Left ventricle myocardium inferior (tissue), 1 donor: ENCODE data around the gene TMEM52B. TPM values are rescaled to one million over a fixed set of nuclear protein-coding genes. Genes with fewer than 3 reads are reported as not detected.
"Not testable (repeated sequence)": the region's sequence is repeated elsewhere in the genome, so short reads cannot be mapped to it uniquely, and the experiment has no call there.

Experiments
- DNase-seq: peaks from one replicate; pipeline ENCODE4 v3.0.0-alpha.2; 2020
- H3K27ac ChIP-seq: fragments of 200-600 bp; replicated peaks from 2 replicates; pipeline ENCODE4 v1.8.0; 2021
- H3K27me3 ChIP-seq: fragments of 200-600 bp; 2 replicates; pipeline ENCODE4 v1.8.0; 2021; ENCODE audit warnings: low read depth
- H3K36me3 ChIP-seq: fragments of 200-600 bp; 2 replicates; pipeline ENCODE4 v1.8.0; 2021
- H3K4me1 ChIP-seq: fragments of 200-600 bp; 2 replicates; pipeline ENCODE4 v1.8.0; 2021
- H3K4me3 ChIP-seq: fragments of 200-600 bp; 2 replicates; pipeline ENCODE4 v1.8.0; 2021; ENCODE audit warnings: mild to moderate bottlenecking, moderate library complexity
- H3K9me3 ChIP-seq: fragments of 200-600 bp; replicated peaks from 2 replicates; pipeline ENCODE4 v1.8.0; 2021
- intact Hi-C: fragments of 100-400 bp; cut with micrococcal nuclease; formaldehyde crosslinking; loops from one replicate; pipeline ENCODE4 v1.11.0; 2022
- total RNA-seq: library from RNA; stranded (reverse); fragmentation: NEBNext Ultra II Directional; extraction: Animal tissue kit (Norgen Biotek cat#: 25700); gene quantifications from one replicate; pipeline ENCODE4 v1.2.1, GENCODE V29; 2021
- TF ChIP-seq, protein P1 (sequence below): fragments of 200-600 bp; IDR thresholded peaks from 2 replicates; pipeline ENCODE4 v1.8.0; 2021; ENCODE audit warnings: antibody characterized with exemption, mild to moderate bottlenecking, borderline replicate concordance
- donor health status: DM: no; HTN: yes; CAD: no; lungs with severe emphysema.

Gene TMEM52B
- total RNA-seq, 1 donor from 2014 or later = not detected

DNA sequence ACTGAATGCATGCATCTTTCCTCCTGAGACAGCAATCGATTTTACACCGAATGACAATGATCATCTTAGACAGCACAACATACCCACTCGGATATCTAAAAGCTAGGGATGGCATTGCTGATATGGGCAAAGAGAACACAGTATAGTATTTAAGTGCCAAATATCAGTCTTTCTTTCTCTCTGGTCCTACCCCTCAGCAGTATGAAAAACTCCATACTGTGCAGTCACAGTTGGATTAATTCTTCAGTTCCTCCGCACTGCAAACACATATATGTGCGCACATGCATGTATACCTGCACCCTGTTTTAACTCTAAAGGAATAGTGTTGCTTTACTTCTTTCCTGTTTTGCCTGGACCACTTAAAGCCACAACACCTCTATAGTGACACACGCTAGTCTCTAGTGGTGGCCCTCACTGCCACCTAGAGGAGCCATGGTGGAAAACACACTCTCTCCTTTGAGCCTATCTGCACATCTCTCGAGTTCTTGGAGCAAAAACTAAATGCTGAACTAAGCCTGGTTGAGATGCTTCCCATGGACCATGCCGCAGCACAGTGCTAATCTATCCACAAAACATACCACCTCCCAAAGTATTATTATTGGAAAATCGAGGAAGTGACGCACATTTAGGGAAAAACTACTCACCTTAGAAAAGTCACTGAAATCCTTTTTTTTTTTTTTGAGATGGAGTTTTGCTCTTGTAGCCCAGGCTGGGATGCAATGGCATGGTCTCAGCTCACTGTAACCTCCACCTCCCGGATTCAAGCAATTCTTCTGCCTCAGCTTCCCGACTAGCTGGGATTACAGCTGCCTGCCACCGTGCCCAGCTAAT lies 11.9 kb downstream of the TMEM52B start:
- TF ChIP-seq, protein P1, sequence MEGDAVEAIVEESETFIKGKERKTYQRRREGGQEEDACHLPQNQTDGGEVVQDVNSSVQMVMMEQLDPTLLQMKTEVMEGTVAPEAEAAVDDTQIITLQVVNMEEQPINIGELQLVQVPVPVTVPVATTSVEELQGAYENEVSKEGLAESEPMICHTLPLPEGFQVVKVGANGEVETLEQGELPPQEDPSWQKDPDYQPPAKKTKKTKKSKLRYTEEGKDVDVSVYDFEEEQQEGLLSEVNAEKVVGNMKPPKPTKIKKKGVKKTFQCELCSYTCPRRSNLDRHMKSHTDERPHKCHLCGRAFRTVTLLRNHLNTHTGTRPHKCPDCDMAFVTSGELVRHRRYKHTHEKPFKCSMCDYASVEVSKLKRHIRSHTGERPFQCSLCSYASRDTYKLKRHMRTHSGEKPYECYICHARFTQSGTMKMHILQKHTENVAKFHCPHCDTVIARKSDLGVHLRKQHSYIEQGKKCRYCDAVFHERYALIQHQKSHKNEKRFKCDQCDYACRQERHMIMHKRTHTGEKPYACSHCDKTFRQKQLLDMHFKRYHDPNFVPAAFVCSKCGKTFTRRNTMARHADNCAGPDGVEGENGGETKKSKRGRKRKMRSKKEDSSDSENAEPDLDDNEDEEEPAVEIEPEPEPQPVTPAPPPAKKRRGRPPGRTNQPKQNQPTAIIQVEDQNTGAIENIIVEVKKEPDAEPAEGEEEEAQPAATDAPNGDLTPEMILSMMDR = peak; percentile 82
- H3K27ac ChIP-seq = no peak overlapping the region
- peak; percentile 34 for DNase-seq

DNA sequence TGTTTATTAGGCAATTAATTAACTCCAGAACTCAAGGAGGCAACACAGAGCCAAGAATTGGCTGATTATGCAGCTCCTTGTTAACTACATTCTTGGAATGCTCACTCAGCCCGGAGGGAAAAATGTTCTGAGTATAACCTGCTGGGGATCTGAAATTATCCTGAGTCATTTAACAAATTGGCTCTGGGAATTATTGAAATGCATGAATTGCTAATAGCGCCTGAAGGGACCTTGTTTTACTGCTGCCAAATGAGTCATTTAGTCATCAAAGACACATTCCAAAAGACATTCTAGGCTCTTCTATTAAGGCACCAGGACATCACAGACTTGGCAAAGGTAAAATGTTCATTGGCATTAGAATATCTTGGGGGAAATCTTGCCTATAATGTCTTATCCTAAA lies 13.0 kb downstream of the TMEM52B start:
- Histone ChIP-seq H3K27me3 (no peaks in the 10 kb centered on the region), H3K4me3 (no peak overlapping the region), H3K9me3 (no peaks in the 10 kb centered on the region), H3K27ac (no peak overlapping the region), H3K36me3 (no peaks in the 10 kb centered on the region), H3K4me1 (peaks cover 13% of the 10 kb centered on the region)
- no peak for DNase-seq
- TF ChIP-seq, protein P1 = no peak
- intact Hi-C loops = loop anchor here (2.0 kb wide), 1 partner anchor 39 kb away; no protein-coding TSS in a partner anchor

More for the DNA sequence above, 11.9 kb downstream of the TMEM52B start:
- Histone ChIP-seq H3K27me3 (peaks cover 2% of the 10 kb centered on the region), H3K4me3 (no peak overlapping the region), H3K9me3 (no peaks in the 10 kb centered on the region), H3K36me3 (no peaks in the 10 kb centered on the region), H3K4me1 (peaks cover 13% of the 10 kb centered on the region)
- intact Hi-C loops = loop anchor here (2.0 kb wide), 1 partner anchor 38 kb away; no protein-coding TSS in a partner anchor

DNA sequence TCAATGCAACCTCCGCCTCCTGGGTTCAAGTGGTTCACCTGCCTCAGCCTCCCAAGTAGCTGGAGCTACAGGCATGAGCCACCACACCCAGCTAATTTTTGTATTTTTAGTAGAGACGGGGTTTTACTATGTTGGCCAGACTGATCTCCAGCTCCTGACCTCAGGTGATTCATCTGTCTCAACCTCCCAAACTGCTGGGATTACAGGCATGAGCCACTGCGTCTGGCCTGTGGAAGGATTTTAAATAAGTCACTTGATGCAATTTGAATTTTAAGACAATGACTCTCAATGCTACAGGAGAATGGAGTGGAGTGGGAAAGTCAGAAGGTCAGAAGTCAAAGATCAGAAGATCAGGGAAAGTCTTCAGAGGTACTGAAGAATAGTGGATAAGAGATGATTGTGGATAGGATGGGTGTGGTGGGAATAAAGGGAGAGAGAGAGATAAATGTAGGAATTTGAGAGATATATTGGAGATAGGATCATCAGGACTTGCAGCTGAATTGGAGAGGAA lies 15.4 kb downstream of the TMEM52B start:
- no peaks in the 10 kb centered on the region for H3K9me3 ChIP-seq
- H3K27ac ChIP-seq = no peak overlapping the region
- no peak for DNase-seq
- peaks cover 13% of the 10 kb centered on the region for H3K4me1 ChIP-seq
- no peaks in the 10 kb centered on the region for H3K27me3 ChIP-seq
- no peaks in the 10 kb centered on the region for H3K36me3 ChIP-seq
- TF ChIP-seq, protein P1 = no peak
- no peak overlapping the region for H3K4me3 ChIP-seq
- intact Hi-C loops = no loop called here

DNA sequence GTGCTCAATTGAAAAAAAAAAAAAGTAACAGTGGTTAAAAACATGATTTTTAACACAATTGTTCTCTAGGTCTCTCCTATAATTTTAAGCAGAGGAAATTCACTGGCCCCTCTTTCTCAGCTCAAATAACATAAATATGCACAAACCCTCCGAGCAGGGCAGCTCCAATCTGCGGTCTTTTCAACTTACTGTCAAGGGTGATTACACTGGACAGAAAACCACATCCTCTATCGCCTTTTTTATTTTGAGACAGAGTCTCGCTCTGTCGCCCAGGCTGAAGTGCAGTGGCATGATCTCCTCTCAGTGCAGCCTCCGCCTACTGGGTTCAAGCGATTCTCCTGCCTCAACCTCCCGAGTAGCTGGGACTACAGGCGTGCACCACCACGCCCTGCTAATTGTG lies 17.4 kb downstream of the TMEM52B start:
- Histone ChIP-seq H3K27ac (no peak overlapping the region), H3K36me3 (no peaks in the 10 kb centered on the region), H3K4me3 (no peak overlapping the region), H3K9me3 (no peaks in the 10 kb centered on the region), H3K27me3 (no peaks in the 10 kb centered on the region), H3K4me1 (no peaks in the 10 kb centered on the region)
- intact Hi-C loops = no loop called here
- DNase-seq = no peak
- TF ChIP-seq, protein P1 = no peak

DNA sequence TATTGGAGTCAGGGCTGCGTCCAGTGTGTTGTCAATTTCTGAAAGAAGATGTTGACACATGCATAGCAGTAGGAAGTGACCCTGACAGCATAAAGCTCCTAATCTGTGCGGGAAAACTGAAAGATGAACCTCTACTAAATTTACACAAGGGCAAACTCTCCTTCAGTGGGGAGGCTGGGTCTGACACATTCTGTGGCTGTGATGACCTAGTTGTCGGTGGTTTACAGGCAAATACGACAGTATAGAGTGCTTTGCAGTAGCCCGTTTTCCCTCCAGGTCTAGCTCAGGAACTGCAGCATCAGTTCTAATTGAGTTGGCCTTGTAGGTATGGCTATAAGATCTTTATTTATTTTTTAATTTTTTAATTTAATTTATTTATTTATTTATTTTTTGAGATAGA lies 19.0 kb downstream of the TMEM52B start:
- no peaks in the 10 kb centered on the region for H3K36me3 ChIP-seq
- no peak overlapping the region for H3K27ac ChIP-seq
- H3K4me3 ChIP-seq = no peak overlapping the region
- intact Hi-C loops = no loop called here
- DNase-seq = no peak
- H3K4me1 ChIP-seq = no peaks in the 10 kb centered on the region
- H3K27me3 ChIP-seq = no peaks in the 10 kb centered on the region
- TF ChIP-seq, protein P1 = no peak
- H3K9me3 ChIP-seq = no peaks in the 10 kb centered on the region

DNA sequence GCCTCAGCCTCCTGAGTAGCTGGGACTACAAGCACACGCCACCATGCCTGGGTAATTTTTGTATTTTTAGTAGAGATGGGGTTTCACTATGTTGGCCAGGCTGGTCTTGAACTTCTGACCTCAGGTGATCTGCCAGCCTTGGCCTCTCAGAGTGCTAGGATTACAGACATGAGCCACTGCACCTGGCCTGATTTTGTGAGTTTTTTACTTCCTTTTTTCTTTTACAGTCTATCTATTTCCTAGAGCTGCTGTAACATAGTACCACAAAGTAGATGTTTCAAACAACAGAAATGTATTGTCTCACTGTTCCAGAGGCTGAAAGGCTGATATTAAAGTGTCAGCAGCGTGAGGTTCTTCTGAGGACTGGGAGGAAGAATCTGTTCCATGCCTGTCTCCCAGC lies 25.7 kb downstream of the TMEM52B start:
- H3K4me3 ChIP-seq, H3K36me3 ChIP-seq, DNase-seq, H3K4me1 ChIP-seq, intact Hi-C loops, H3K9me3 ChIP-seq, H3K27ac ChIP-seq, H3K27me3 ChIP-seq: not testable (repeated sequence)
